ENCODE data around the gene TMIGD2. TPM values are rescaled to one million over a fixed set of nuclear protein-coding genes. Genes with fewer than 3 reads are reported as not detected.

TMIGD2 gene
- polyA plus RNA-seq, 3 donors: 0.26 TPM; not detected in 2

GRCh38 chr19:4303819-4304537 is 1.8 kb upstream of the TMIGD2 start:
- intact Hi-C loops (cut with micrococcal nuclease): no loop called here
- peaks cover 5 to 9% (median 8%) of the 10 kb centered on the region in 3 donors for H3K27me3 Mint-ChIP-seq (ENCODE audit: low read depth in 3 of 3)
- TF ChIP-seq, protein P1, sequence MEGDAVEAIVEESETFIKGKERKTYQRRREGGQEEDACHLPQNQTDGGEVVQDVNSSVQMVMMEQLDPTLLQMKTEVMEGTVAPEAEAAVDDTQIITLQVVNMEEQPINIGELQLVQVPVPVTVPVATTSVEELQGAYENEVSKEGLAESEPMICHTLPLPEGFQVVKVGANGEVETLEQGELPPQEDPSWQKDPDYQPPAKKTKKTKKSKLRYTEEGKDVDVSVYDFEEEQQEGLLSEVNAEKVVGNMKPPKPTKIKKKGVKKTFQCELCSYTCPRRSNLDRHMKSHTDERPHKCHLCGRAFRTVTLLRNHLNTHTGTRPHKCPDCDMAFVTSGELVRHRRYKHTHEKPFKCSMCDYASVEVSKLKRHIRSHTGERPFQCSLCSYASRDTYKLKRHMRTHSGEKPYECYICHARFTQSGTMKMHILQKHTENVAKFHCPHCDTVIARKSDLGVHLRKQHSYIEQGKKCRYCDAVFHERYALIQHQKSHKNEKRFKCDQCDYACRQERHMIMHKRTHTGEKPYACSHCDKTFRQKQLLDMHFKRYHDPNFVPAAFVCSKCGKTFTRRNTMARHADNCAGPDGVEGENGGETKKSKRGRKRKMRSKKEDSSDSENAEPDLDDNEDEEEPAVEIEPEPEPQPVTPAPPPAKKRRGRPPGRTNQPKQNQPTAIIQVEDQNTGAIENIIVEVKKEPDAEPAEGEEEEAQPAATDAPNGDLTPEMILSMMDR (IDR thresholded peaks at IDR 0.05): no peak
- H3K4me3 Mint-ChIP-seq: no peak overlapping the region
- H2AFZ ChIP-seq (ENCODE audit: insufficient read depth, low read depth, low read length, poor library complexity, severe bottlenecking): peak overlapping the region; percentile 41
- DNase-seq: no peak
- peaks cover 0 to 2% (median 0%) of the 10 kb centered on the region in 7 donors for H3K9me3 Mint-ChIP-seq
- H3K9me3 ChIP-seq (replicated peaks in 1 of 2; ENCODE audit: control insufficient read depth in 1 of 2, insufficient read depth in 1 of 2, low read length in 2 of 2): no peaks in the 10 kb centered on the region
- peaks cover 12% of the 10 kb centered on the region for H3K4me1 Mint-ChIP-seq
- WGBS (ENCODE audit: insufficient coverage): 44% methylated on average over 7 of the region's 18 CpGs
- no peaks in the 10 kb centered on the region for H3K36me3 ChIP-seq (replicated peaks in 1 of 2; ENCODE audit: control insufficient read depth in 1 of 2, insufficient read depth in 2 of 2, low read length in 2 of 2)
- peak overlapping the region; percentile 36 for H3K4me2 ChIP-seq (replicated peaks; ENCODE audit: extremely low read depth, low read length, poor library complexity, severe bottlenecking)
- peaks cover 0 to 4% of the 10 kb centered on the region in 2 donors for H3K4me1 ChIP-seq (ENCODE audit: control insufficient read depth in 1 of 2, insufficient read depth in 2 of 2, low read length in 2 of 2)
- no peak overlapping the region for H3K4me3 ChIP-seq (replicated peaks in 1 of 3; ENCODE audit: low read depth in 2 of 3, low read length in 3 of 3)
- no peak overlapping the region for H3K27ac Mint-ChIP-seq
- no peak overlapping the region for H3K9ac ChIP-seq (ENCODE audit: insufficient read depth, low read length, poor library complexity, severe bottlenecking)
- H4K20me1 ChIP-seq (ENCODE audit: insufficient read depth, low read length): no peaks in the 10 kb centered on the region
- no peaks in the 10 kb centered on the region for H3K79me2 ChIP-seq (ENCODE audit: insufficient read depth, low read length)
- no peaks in the 10 kb centered on the region for H3K27me3 ChIP-seq (ENCODE audit: control insufficient read depth in 2 of 2, insufficient read depth in 2 of 2, low read length in 2 of 2)
- no peaks in the 10 kb centered on the region for H3K36me3 Mint-ChIP-seq
- H3K27ac ChIP-seq (ENCODE audit: low read depth in 1 of 2, low read length in 2 of 2): no peak overlapping the region

- peaks cover 12% of the 10 kb centered on the region for H3K4me1 Mint-ChIP-seq
- no peak overlapping the region for H3K27ac ChIP-seq (ENCODE audit: low read depth in 1 of 2, low read length in 2 of 2)
- no peaks in the 10 kb centered on the region for H4K20me1 ChIP-seq (ENCODE audit: insufficient read depth, low read length)
- H3K9me3 ChIP-seq (replicated peaks in 1 of 2; ENCODE audit: control insufficient read depth in 1 of 2, insufficient read depth in 1 of 2, low read length in 2 of 2): no peaks in the 10 kb centered on the region
- no peaks in the 10 kb centered on the region for H3K36me3 Mint-ChIP-seq
- H3K4me2 ChIP-seq (replicated peaks; ENCODE audit: extremely low read depth, low read length, poor library complexity, severe bottlenecking): no peak overlapping the region
- H3K4me1 ChIP-seq (ENCODE audit: control insufficient read depth in 1 of 2, insufficient read depth in 2 of 2, low read length in 2 of 2): peaks cover 0 to 4% of the 10 kb centered on the region in 2 donors
- no peak overlapping the region for H3K4me3 Mint-ChIP-seq
- intact Hi-C loops (cut with micrococcal nuclease): no loop called here
- TF ChIP-seq, protein P1 (IDR thresholded peaks at IDR 0.05): no peak
- no peaks in the 10 kb centered on the region for H3K36me3 ChIP-seq (replicated peaks in 1 of 2; ENCODE audit: control insufficient read depth in 1 of 2, insufficient read depth in 2 of 2, low read length in 2 of 2)
- H3K9ac ChIP-seq (ENCODE audit: insufficient read depth, low read length, poor library complexity, severe bottlenecking): no peak overlapping the region
- no peak for DNase-seq
- H3K79me2 ChIP-seq (ENCODE audit: insufficient read depth, low read length): no peaks in the 10 kb centered on the region
- H3K27me3 ChIP-seq (ENCODE audit: control insufficient read depth in 2 of 2, insufficient read depth in 2 of 2, low read length in 2 of 2): no peaks in the 10 kb centered on the region
- no peak overlapping the region for H3K4me3 ChIP-seq (replicated peaks in 1 of 3; ENCODE audit: low read depth in 2 of 3, low read length in 3 of 3)
- peaks cover 3 to 8% (median 6%) of the 10 kb centered on the region in 3 donors for H3K27me3 Mint-ChIP-seq (ENCODE audit: low read depth in 3 of 3)
- H3K27ac Mint-ChIP-seq: peak overlapping the region in 1 of 7 donors; percentile 23
- peaks cover 0 to 2% (median 0%) of the 10 kb centered on the region in 7 donors for H3K9me3 Mint-ChIP-seq
- WGBS (ENCODE audit: insufficient coverage): 18% methylated on average over 7 of the region's 13 CpGs
- H2AFZ ChIP-seq (ENCODE audit: insufficient read depth, low read depth, low read length, poor library complexity, severe bottlenecking): peak overlapping the region; percentile 64
Measured at GRCh38 chr19:4301590-4302242, 473 bp downstream of the TMIGD2 start.

All from CD14-positive monocyte (primary cell).